Lower lobe of right lung (tissue), 2 donors: ENCODE data around the gene HRAS. TPM values are rescaled to one million over a fixed set of nuclear protein-coding genes. Genes with fewer than 3 reads are reported as not detected.

Source experiments
- ATAC-seq, 2 donors: fragments of 200-7000 bp; cut with Tn5 transposase; one replicate each; pipeline ENCODE4 v1.9.1; 2020 to 2022; ENCODE audit warnings: mild to moderate bottlenecking in 2 of 2, moderate library complexity in 2 of 2
- DNase-seq: peaks from one replicate; pipeline ENCODE4 v3.0.0-alpha.2; 2020
- H3K27ac ChIP-seq: fragments of 200-600 bp; one replicate; pipeline ENCODE4 v1.8.0; 2022
- H3K27me3 ChIP-seq: fragments of 200-600 bp; one replicate; pipeline ENCODE4 v1.8.0; 2022; ENCODE audit warnings: low read depth
- H3K36me3 ChIP-seq: fragments of 200-600 bp; one replicate; pipeline ENCODE4 v1.8.0; 2022; ENCODE audit warnings: mild to moderate bottlenecking
- H3K4me1 ChIP-seq: fragments of 200-600 bp; one replicate; pipeline ENCODE4 v1.8.0; 2022
- H3K4me3 ChIP-seq: fragments of 200-600 bp; one replicate; pipeline ENCODE4 v1.8.0; 2022; ENCODE audit warnings: mild to moderate bottlenecking
- H3K9me3 ChIP-seq: fragments of 200-600 bp; one replicate; pipeline ENCODE4 v1.8.0; 2022
- CTCF ChIP-seq: fragments of 200-600 bp; IDR thresholded peaks from one replicate; pipeline ENCODE4 v1.8.0; 2022; ENCODE audit warnings: antibody characterized with exemption, mild to moderate bottlenecking
- intact Hi-C: fragments of 100-400 bp; cut with DNase I; formaldehyde crosslinking; loops from one replicate; pipeline ENCODE4 v1.11.0; 2022
- total RNA-seq: library from RNA; stranded (reverse); fragmentation: NEBNext Ultra II Directional; extraction: Animal tissue kit (Norgen Biotek cat#: 25700); gene quantifications from one replicate; pipeline ENCODE4 v1.2.1, GENCODE V29; 2021
- donor health status: DM: no; HTN: yes; CAD: no; lungs with severe emphysema.

HRAS gene
- total RNA-seq, 1 donor from 2014 or later = 36.3 TPM

- no peak for TF ChIP-seq CTCF
- intact Hi-C loops = no loop called here
- no peak overlapping the region for H3K27ac ChIP-seq
Observed at GRCh38 chr11:538431-539051, 3.2 kb upstream of the HRAS start.

DNA sequence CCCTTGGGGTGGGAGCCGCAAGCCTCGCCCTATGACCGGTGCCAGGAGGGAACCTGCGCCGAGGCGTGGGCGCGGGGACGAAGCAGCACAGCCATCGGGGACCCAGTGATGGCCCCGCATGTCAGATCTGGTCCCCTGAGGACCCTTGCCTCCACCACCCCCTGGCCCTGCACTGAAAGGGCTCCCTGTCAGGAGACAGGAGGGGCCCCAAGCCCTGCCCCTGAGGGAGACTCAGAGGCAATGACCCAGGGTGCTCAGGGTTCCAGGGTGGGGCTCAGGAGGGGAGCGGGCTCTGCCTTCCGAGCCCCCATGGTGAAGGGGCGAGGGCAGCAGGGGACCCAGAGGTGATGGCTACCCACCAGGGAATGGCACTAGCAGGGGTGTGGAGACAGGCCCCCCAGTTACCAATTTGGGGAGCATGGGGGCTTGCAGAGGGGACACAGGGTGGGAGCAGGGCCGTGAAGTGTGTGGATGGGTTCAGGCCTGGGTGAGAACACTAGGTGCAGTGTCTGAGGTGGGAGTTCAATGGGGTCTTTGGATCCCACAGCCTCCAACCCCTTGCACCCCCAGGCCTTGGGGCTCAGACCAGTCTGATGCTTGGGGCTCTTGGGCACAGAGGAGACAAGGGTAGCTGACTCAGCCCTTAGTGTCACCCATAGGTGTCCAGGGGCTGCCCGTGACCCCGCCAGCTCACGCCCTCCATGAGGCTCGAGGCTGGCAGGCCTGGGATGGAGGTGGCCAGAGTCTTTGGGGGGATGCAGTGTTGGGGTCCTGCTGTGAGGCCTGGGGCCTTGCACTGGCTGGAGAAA is 2.5 kb upstream of the HRAS start:
- no peaks in the 10 kb centered on the region for H3K9me3 ChIP-seq
- intact Hi-C loops = no loop called here
- peak overlapping the region; percentile 75 for H3K4me3 ChIP-seq
- H3K4me1 ChIP-seq = peaks cover 34% of the 10 kb centered on the region
- peaks cover 4% of the 10 kb centered on the region for H3K27me3 ChIP-seq
- H3K36me3 ChIP-seq = peaks cover 15% of the 10 kb centered on the region
- no peak for DNase-seq
- no peak for ATAC-seq
- peak overlapping the region; percentile 85 for H3K27ac ChIP-seq
- TF ChIP-seq CTCF = no peak

More at GRCh38 chr11:538431-539051, 3.2 kb upstream of the HRAS start:
- Histone ChIP-seq H3K27me3 (peaks cover 4% of the 10 kb centered on the region), H3K4me3 (no peak overlapping the region), H3K9me3 (no peaks in the 10 kb centered on the region), H3K4me1 (peaks cover 32% of the 10 kb centered on the region), H3K36me3 (peaks cover 7% of the 10 kb centered on the region)
- ATAC-seq = no peak
- peak; percentile 45 for DNase-seq

DNA sequence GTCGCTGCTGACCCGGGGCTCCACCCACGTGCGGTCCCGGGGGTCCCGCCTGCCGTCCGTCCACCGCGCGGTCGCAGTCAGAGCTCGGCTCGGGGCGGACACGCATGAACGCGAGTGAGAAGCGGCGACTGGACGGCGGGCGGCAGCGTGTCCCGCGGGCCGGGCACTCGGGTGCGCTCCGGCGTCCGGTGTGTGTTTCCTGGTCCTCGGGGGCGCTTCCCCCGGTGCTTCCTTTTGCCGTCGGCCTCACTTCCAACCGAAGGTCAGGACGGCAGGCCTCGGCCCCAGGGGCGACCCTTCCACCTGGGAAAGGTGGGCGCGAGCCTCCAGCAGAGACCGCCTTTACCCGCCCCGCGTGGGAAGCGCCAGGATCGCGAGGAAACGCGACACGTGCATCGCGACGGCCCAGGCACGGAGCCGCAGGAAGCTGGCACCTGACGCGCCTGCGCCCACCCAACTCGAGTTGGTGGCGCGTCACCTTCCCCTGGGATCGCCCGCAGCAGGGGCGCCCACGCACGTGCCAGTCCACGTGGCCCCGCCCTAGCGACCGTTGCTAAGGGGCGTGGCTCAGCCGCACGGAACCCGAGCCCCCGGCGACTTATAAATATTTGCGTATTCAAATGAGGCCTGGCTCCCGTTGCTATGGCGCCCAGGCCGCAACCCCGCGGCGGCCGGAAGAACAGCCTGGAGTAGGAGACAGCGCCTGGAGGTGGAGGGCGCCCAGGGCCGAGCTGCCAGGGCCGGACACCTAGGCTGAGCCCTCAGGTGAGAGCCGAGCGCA is 1.7 kb upstream of the HRAS start, which contains the start of gene LRRC56:
TSS of gene LRRC56 (plus strand) at position 687 of the 781 bp plus-strand sequence. CDS start 3,158 bp downstream, outside the sequence.
- peak; percentile 67 to 74 for ATAC-seq
- DNase-seq = peak; percentile 93

GRCh38 chr11:535210-535518 is 212 bp downstream of the HRAS start:
- DNase-seq (no peak), ATAC-seq (no peak)
- Histone ChIP-seq H3K27ac (peak overlapping the region; percentile 59), H3K4me1 (peaks cover 34% of the 10 kb centered on the region), H3K36me3 (peaks cover 33% of the 10 kb centered on the region), H3K9me3 (no peaks in the 10 kb centered on the region), H3K27me3 (peaks cover 4% of the 10 kb centered on the region), H3K4me3 (peak overlapping the region; percentile 80)
- intact Hi-C loops = no loop called here
- no peak for TF ChIP-seq CTCF

More for the DNA sequence above, 1.7 kb upstream of the HRAS start, which contains the start of gene LRRC56:
- intact Hi-C loops = no loop called here
- Histone ChIP-seq H3K9me3 (no peaks in the 10 kb centered on the region), H3K27me3 (peaks cover 4% of the 10 kb centered on the region), H3K27ac (peak within 1 kb of the TSS; percentile 85), H3K4me1 (peaks cover 34% of the 10 kb centered on the region), H3K36me3 (peaks cover 23% of the 10 kb centered on the region), H3K4me3 (peak within 1 kb of the TSS; percentile 75)
- TF ChIP-seq CTCF = no peak

DNA sequence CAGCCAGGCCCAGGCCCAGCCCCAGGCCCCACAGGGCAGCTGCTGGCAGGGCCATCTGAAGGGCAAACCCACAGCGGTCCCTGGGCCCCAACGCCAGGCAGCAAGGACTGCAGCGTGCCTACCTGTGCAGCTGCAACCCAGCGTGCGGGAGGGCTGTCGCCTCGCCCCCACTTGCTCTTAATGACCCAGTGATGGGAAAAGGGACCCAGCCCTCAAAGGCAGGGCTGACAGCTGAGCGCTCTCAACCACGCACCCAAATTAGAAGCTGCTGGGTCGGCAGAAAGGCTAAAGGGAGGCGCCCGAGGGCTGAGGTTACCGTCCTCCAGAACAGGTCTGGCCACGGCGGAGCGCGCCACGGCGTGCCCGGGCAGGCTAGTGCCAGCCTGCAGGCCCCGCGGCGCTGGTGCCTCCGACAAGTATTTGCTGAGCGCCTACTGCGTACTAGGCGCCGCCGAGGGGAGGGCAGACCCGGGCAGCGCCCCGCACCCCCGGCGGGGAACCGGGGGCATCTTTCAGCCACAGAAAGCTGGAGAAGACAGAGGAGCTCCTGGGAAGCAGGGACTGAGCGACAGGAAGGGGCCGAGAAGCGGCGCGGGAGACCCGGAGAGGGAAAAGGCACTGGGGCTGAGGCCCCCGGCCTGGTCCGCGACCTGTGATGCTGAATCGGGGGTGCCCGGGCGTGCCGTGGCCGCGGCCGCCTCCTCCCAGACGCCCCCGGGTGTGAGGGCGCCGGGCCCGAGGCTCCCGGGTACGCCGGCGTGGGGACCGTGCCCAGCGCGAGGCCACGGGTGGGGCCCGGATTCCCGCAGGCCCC is 773 bp downstream of the HRAS start:
- H3K9me3 ChIP-seq = no peaks in the 10 kb centered on the region
- H3K36me3 ChIP-seq = peaks cover 33% of the 10 kb centered on the region
- TF ChIP-seq CTCF = no peak
- peaks cover 34% of the 10 kb centered on the region for H3K4me1 ChIP-seq
- H3K27me3 ChIP-seq = peaks cover 4% of the 10 kb centered on the region
- H3K4me3 ChIP-seq = peak overlapping the region; percentile 80
- intact Hi-C loops = no loop called here
- peak overlapping the region; percentile 59 for H3K27ac ChIP-seq
- ATAC-seq (peak in 1 of 2 donors; percentile 2), DNase-seq (peak; percentile 75)
